ENCODE data around the gene CHRDL1.
A peak's percentile ranks its signal among the peaks of the same experiment; 100 is the strongest.

CHRDL1 gene

DNA sequence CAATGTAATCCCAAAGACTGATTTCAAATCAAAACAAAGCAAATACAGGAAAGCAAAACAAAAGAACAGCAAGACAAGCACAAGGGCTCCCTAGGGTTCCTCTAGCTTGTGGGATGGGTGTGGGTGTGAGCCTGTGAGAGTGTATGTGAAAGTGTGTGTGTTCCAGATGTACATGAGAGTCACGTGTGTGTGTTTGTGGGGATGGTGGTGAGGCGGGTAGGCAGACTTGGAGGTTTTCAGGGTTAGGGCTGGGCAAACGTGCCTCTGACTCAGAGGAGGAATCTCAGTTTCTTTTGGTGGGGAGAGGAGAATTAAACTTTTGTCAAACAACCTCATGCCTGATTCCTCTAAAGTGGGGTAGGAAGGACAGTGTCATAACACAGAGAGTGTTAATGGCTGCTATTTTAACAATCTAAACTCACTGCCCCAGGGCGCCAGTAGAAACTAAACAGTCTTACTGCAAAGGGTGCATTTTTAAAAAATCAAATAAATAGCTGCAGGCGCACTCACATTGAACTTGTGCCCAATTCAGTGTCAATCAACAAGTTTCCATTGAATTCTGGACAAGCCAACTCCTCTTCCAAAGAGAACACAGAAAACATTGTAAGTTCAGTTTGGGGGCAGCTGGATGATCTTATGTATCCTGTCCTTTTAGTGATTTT is 51.8 kb downstream of the CHRDL1 start:
- no peak for DNase-seq (ENCODE audit: low spot score)

DNA sequence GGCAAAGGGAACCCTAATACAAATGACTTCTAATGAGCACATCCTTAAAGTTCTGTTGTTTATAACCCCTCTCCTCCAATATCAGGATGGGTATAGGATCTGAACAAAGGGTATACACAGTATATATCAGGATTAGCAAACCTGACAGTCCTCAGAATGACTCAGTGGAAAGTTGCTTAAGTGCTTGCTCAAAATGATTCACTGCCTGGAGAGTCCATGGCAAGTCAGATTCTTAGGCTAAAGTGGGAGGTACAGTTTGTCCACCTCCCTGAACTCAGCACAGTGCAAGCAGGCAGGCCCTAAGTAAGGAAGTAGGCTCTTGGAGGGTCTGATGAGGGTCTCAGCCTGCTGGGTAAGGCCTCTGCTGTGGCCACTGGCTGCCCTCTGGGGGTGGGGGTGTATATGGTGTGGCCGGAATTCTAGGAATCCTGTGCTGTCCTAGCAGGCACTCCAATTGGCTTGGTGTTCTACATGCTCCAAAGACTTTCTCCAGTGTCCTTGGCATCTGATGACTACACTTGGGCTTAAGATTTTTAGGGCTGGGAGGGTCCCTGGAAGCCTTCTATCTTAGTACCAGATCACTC is 54.3 kb downstream of the CHRDL1 start:
- peak; percentile 2 for DNase-seq (ENCODE audit: low spot score)

DNA sequence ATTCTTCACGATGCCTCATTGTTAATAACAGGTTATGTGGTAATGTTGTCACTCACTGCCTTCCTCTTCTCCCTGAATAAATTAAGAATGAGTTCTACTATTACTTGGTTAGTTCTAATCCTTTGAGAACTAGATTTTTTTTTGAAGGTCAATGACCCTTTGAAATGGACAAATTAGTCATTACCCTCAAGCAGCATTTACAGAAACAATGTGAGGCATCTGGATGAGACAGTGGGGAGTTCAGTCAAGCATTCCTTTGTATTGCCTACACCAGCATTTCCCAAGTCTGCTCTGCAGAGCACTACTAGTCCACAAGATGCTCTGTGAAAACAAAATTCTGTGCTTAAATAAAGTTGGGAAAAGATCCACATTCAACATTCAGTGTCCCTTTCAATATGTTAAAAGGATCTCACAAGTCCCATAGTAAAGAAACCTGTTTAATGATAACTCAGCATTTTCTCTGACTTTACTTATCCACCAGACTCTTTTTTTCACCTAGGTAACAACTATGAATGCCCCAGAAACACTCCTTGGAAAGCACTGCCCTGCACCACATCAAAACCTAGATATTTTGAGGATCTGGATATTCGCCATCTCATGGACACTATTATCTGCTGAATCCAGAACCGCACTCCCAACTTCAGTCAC is 60.6 kb downstream of the CHRDL1 start:
- DNase-seq (ENCODE audit: low spot score), result no peak

DNA sequence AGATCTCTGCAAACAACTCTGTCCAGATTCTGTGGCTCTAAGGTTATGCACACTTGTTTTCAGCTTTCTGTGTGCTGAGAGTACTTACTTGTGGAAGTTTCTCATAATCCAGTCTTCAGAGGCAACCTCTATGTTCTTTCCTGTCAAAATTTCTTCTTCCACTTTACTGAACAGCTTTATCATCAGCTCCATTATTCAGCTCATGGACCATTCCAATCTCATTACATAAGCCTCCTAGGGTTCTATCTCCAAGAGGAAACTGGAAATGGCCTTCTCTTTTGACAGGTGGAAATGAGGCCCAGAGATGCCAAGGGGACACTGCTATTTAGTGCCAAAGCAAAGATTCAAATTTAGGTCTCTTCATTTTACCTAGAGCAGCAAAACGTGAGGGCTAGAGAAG is 61.3 kb downstream of the CHRDL1 start:
- DNase-seq (ENCODE audit: low spot score), result no peak

DNA sequence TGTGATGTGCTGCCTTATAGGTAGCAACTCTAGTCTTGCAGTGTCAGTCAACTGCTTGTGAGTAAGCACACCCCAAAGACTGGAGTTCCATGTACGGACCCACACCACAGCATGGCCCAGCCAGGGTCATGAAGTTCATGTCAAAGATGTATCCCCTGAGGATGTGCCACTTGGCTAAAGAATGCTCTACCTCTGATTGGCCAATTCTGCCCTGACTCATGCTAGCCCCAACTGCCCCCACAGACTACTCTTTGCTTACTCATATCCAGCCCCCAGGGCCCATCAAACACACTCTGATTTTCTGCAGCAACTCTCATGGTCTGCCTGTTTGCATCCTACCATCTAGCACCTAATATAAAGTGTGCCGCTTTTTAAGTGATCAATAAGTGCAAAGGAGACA is 62.5 kb downstream of the CHRDL1 start:
- DNase-seq (ENCODE audit: low spot score), result no peak

DNA sequence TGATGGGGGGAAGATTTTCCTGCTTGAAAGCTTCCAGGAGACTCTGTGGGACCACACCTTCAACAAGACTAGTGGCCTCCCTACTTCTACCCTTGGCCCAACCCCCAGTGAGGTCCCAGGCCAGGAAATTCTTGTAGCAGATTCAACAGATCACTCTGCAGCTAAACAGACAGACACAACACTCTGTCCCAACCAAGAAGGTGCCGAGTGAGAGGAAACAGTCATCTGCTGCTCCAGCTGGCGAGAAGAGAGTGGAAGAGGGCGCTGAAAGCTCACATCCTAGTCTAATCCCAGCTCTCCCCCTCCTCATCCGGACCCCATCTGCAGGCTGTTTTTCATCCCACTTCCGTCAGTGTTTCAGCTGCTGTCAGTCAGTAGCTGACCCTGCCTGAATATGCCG is 63.4 kb downstream of the CHRDL1 start:
- DNase-seq (ENCODE audit: low spot score), result no peak

DNA sequence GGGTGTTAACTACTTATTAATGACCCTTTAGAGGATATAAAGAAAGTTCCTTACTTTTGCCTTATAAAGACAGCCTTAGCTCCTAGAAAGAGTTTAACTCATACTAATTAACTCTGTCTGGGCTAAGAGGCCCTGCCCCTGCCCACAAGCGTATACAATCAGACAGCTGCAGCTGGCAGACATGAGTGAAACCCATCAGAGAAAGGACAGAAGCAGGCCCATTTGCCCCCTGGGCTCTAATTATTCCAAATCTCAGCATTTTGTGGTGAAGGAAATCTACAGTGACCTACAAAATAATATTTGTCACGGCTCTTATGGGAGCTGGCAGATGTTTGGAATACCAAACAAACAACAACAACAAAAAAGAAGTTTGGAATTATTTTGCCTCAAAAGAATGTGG is 71.8 kb downstream of the CHRDL1 start:
- no peak for DNase-seq (ENCODE audit: low spot score)

DNA sequence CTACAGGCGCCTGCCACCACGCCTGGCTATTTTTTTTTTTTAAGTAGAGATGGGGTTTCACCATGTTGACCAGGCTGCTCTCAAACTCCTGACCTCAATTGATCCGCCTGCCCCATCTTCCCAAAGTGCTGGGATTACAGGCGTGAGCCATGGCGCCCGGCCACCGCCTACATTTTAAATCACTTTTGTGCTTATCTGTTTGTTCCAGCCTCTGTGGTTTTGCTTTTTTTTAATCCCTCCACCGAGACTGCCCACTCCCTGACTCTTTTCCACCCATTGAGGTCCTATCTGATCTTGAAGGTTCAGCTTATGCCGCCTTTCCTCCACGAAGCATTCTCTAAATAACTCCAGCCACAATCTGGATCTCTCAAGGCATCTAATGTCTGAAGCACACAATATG is 73.5 kb downstream of the CHRDL1 start:
- DNase-seq (ENCODE audit: low spot score), result no peak

DNA sequence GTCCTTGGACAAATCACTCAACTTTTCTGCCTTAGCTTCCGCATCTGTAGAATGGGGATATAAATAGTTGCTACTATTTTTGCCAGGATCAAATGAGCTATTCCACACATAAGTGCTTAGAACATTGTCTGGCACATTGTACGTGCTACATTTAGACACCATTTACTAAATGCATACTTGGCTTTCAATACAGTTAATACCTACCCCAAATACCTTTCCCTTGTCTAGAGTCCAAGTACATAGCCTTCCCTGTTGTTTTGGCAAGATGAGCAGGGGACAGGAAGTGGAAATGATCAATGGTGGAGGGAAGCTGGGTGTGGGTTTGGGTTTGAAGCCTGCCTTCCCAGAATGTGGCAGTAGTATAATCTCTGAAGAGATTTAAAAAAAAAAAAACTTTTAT is 82.0 kb downstream of the CHRDL1 start:
- no peak for DNase-seq (ENCODE audit: low spot score)

DNA sequence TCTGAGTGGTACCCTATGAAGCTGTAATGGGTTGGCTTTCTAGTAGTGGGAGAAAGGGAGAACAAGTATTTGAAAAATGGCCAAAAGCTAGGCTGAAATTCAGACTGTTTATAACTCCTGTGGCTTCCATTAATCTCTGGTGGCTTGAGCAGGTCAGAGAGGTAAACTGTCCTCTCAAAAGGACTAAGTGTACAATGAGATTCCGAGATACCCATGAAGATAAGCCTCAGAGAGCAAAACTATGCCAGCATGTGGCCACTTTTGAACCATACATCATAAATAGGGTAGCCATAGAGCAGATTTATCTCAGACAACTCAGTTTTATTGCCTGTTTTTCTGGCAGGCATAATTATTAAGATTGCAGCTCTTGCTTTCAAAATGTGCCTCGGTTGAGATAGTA is 89.2 kb downstream of the CHRDL1 start:
- DNase-seq (ENCODE audit: low spot score), result no peak

DNA sequence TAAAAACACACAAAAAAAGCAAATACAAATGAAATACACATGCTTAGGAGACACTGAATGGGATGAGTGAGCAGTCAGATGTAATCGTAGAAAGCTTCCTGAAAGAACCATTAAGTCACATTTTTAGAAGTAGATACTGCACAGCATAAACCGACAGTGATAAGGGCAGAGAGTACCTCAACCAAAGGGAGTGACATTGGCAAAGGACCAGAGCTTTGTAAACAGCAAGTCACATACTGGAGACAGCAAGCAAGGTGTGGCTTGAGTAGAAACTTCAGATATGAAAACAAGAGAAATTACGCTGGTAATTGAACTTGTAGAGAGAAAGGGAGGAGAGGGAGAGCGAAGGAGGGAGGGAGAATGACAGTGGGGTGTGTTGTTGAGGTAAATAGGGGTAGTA is 92.0 kb downstream of the CHRDL1 start:
- DNase-seq (ENCODE audit: low spot score), result no peak

DNA sequence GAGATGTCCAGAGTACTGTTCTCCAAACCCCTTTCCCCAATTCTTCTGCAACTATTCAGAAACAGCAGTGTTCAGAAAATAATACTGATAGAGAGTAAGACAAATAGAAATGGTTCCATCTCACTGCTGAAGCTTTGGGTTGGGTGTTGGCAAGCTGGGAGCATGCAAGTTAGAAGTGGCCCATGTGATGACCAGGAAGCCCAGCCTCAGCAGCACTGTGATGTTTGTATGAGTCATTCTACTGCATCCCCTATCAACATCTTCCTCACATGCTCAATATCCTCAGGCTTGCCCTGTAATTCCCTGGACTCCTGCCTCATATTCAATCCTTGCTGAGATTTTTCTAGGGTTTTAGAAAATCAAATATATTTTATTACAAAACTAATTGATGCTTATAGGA is 96.5 kb downstream of the CHRDL1 start:
- DNase-seq (ENCODE audit: low spot score), result peak; percentile 1

DNA sequence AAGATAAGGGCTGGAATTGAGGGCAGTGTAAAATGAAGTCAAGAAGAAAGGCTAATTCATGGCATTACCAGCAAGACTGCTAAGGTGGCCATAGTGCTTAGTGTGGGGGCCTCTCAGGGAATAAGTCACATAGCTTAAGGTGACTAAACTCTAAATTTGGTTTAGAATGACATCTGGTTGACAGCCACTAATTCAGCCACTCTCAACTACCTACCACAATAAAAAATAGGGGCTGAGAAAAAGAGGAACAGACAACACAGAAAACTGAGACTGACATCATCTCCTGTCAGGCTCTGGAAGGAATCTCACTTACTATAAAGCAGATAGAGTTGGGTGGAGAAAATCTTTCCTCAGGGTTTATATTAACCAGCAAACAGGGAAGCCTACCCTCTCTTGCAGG is 96.9 kb downstream of the CHRDL1 start:
- DNase-seq (ENCODE audit: low spot score), result no peak

DNA sequence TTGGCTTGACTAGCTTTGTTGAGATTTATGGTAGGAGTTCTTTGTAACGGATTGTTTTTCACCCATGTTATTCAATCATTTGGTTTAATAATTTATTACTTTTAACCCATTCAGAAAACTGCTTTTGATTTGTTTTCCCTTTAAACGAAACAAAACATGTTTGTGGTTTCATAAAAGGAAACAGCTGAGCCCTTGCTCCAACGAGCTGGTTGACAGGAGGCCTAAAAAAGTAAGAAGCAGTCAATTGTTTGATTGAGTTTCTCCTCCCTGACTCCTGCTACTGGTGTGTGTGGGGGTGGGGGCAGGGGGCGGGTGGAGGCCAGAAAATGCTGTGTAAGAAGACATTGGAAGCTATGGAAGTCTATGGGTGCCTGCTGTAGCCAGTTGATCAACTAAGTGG is 102.8 kb downstream of the CHRDL1 start:
- DNase-seq (ENCODE audit: low spot score), result no peak

DNA sequence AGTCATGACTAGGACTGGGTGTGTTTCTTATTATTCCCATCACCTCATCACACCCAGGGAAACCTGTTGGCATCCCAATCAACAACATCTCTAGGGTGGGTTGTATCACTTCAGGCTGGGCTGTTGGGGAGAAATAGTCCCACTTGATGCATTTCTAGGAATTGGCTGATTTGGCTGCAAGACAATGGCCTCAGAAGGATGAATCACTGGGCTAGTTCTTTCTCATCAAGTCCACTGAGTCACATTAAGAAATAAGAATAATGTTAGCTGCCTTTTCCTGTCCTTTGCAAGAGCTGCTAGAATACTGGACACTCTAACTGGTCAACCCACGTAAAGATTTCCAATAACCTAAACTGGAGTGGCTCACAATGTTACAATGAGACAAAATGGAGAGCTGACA is 104.2 kb downstream of the CHRDL1 start:
- DNase-seq (ENCODE audit: low spot score), result no peak

DNA sequence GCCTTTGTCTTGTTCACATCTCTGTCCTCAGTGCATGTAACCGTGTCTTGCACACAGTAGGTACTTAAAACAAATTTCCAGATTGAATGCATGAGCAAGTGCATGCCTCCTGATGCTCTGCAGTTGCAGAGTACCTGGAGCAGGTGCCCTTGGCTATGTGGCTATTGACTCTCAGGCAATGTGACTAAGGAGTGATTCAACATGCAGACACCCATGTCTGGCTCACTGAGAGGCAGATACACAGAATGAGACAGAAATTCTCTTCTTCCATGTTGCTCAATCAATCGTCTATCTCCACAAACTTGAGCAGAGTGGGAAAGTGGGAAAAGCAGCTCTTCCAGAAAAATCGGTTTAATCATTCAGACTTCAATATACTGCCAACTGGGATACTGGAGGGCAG is 111.0 kb downstream of the CHRDL1 start:
- DNase-seq (ENCODE audit: low spot score), result no peak

DNA sequence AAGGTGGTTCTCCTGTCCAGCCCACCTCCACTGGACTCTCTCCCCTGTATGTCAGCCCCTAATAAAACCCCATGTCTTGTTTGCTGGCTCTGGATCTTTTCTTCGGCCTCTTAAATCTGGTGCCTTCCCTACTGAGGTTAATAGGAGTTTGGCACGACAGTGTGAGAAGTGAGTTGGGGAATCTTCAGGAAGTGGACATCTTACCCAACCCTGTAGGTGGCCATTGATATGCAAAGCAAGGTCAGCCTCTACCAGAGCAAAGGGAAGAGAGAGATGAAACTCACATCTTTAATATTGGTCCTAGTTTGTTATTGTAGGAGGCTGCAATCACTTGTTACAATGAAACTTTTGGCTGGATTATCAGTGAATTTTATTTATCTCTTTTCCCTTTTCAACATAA is 111.7 kb downstream of the CHRDL1 start:
- no peak for DNase-seq (ENCODE audit: low spot score)

DNA sequence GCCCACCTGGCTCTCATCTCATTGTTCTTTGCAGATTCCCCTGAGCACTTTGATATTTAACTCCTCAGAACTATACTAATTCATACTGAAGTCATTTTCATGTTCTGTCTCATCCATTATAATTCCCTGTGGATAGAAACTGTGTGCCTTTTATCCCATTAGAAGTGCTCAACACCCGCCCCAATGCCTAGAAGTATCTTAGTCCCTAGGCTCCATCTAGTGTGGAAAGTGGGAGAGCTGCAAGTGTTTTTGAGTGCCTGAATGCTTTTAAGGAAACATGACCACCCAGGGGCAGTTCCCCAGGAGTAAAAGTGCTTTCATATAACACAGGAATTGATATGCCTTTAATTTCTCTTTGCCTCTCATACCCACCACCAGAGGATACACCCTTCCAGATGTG is 117.0 kb downstream of the CHRDL1 start:
- peak; percentile 2 for DNase-seq (ENCODE audit: low spot score)

DNA sequence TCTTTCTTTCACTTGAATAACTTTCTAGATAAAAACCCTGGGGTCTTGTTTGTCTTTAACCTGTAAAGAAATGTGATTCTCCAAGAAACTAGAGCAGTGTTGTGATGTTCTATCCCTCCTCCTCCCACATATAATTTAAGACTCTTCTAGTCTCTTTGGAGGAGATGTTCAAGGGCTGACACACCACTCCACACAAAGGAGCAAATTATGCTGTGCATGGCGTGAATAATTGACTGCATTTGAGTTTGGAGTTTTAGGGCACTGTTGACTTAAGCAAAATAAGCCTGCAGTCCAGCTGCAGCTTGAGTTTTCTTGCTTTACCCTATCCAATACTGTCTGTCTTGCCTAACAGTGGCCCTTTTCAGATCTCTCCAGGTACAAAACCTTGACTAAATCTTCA is 119.7 kb downstream of the CHRDL1 start:
- DNase-seq (ENCODE audit: low spot score), result no peak

DNA sequence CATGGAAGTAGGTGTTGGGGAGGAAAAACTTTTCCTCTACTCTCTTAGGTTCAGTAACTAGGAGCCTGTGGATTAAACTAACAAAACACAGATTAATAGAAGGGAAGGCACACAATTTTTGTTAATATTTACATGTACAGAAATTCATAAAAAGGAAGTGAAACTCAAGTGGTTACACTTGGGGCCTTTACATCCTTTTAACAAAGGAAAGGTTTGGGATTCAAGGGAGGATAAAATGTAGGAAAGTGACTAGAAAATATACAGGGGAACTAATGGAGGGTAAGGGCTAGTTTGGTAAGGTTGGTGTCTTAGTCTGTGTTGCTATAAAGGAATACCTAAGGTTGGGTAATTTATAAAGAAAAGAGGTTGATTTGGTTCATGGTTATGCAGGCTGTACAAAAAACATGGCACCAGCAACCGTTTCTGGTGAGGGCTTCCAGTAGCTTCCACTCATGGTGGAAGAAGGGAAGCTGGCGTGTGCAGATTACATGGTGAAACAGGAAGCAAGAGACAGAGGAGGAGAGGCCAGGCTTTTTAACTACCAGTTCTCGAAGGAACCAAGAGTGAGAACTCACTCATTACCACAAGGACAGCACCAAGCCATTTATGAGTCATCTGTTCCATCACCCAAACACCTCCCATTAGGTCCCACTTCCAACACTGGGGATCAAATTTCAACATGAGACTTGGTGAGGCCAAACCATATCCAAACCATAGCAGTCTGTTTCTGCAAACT is 124.4 kb downstream of the CHRDL1 start:
- DNase-seq (ENCODE audit: low spot score), result peak; percentile 47

DNA sequence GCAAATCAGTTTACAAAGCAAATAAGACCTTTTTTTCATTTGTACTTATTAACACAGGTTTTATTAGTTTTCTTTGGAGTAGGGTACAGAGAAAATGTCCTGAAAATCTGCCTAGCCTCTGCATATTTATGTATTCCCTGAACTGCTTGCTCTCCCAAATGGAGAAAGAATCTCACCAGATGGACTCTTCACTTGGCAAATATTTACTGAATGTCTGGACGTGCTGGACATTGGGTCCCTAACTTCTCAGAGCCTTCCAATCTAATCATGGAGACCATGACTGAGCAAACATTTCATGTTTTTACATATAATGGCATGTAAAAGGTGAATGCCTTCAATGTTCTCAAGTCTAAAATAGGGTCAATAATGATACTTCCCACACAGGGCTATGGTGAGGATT is 126.0 kb downstream of the CHRDL1 start:
- DNase-seq (ENCODE audit: low spot score), result no peak

DNA sequence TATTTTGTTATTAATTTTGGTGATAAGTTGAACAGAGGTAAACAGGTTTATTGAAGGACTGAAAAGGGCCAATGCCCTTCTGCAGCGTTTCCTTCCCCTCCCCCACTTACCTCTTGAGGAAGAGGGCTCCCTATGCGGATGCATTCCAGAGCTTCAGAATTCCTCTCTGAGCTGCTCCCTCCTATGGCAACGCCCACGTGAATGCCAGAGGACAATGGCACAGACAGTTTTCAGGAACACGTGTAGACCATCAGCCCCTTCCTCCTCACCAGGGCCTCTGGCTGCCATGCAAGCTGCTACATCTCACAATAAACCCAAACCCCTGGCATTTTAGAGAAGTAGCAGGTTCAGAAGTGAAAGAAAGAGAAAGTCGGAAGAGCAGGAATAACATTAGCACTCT is 127.9 kb downstream of the CHRDL1 start:
- DNase-seq (ENCODE audit: low spot score), result peak; percentile 47
